Measurements from ENCODE around the gene NFIA.

Gene NFIA

DNA sequence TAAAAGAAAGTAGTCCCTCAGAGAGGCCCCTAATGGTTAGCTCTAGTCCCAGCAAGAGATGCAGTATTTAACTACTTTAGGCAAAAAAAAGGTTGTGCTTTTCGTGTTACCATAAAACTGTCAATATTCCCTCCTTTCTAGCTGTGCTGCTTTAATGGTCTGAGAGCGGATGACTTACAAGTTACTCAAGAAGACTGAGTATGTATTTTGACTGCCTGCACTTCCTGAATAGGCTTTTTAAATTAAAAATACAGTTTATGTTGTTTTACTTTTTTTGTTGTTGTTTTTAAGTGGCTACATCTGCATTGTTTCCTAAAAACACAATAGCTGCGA is 152.2 kb downstream of the NFIA start:
- Histone ChIP-seq H3K79me2 (ENCODE audit: insufficient read depth, low read depth) (no peaks in the 10 kb centered on the region), H3K4me2 (no peak overlapping the region), H2AFZ (ENCODE audit: low read depth) (no peak overlapping the region), H3K4me3 (IDR thresholded peaks at IDR 0.05; ENCODE audit: insufficient read depth, low read depth, low read length) (no peak overlapping the region), H3K27me3 (ENCODE audit: insufficient read depth, low read depth) (no peaks in the 10 kb centered on the region), H3K4me1 (ENCODE audit: low read depth, poor library complexity, severe bottlenecking) (no peaks in the 10 kb centered on the region), H3K27ac (no peak overlapping the region), H3K36me3 (ENCODE audit: insufficient read depth) (no peaks in the 10 kb centered on the region), H4K20me1 (ENCODE audit: insufficient read depth) (no peaks in the 10 kb centered on the region), H3K9ac (no peak overlapping the region)
- TF ChIP-seq, protein P1, sequence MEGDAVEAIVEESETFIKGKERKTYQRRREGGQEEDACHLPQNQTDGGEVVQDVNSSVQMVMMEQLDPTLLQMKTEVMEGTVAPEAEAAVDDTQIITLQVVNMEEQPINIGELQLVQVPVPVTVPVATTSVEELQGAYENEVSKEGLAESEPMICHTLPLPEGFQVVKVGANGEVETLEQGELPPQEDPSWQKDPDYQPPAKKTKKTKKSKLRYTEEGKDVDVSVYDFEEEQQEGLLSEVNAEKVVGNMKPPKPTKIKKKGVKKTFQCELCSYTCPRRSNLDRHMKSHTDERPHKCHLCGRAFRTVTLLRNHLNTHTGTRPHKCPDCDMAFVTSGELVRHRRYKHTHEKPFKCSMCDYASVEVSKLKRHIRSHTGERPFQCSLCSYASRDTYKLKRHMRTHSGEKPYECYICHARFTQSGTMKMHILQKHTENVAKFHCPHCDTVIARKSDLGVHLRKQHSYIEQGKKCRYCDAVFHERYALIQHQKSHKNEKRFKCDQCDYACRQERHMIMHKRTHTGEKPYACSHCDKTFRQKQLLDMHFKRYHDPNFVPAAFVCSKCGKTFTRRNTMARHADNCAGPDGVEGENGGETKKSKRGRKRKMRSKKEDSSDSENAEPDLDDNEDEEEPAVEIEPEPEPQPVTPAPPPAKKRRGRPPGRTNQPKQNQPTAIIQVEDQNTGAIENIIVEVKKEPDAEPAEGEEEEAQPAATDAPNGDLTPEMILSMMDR (conservative IDR thresholded peaks at IDR 0.05; ENCODE audit: low read depth, low read length) = no peak

DNA sequence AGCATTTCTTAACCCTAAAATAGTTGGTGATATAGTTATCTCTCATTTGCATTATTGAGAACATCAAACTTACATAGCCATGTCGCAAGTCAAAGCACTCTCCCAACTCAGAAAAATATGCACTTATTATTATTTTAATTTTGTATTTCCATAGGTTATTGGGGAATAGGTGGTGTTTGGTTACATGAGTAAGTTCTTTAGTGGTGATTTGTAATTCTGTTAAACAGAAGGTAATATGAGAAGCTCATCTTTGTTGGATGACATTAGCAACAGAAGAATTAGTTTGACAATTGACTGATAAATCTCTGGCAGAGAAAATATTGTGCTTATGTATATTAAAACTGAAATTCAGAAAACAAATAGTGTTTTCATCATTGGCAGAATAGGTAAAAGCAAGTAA is 154.8 kb downstream of the NFIA start:
- no peak overlapping the region for H3K27ac ChIP-seq
- H3K79me2 ChIP-seq (ENCODE audit: insufficient read depth, low read depth) = no peaks in the 10 kb centered on the region
- no peaks in the 10 kb centered on the region for H3K27me3 ChIP-seq (ENCODE audit: insufficient read depth, low read depth)
- H3K4me2 ChIP-seq = no peak overlapping the region
- H2AFZ ChIP-seq (ENCODE audit: low read depth) = no peak overlapping the region
- no peaks in the 10 kb centered on the region for H4K20me1 ChIP-seq (ENCODE audit: insufficient read depth)
- no peak overlapping the region for H3K4me3 ChIP-seq (IDR thresholded peaks at IDR 0.05; ENCODE audit: insufficient read depth, low read depth, low read length)
- no peaks in the 10 kb centered on the region for H3K4me1 ChIP-seq (ENCODE audit: low read depth, poor library complexity, severe bottlenecking)
- H3K9ac ChIP-seq = no peak overlapping the region
- H3K36me3 ChIP-seq (ENCODE audit: insufficient read depth) = no peaks in the 10 kb centered on the region
- TF ChIP-seq, protein P1 (conservative IDR thresholded peaks at IDR 0.05; ENCODE audit: low read depth, low read length) = no peak

DNA sequence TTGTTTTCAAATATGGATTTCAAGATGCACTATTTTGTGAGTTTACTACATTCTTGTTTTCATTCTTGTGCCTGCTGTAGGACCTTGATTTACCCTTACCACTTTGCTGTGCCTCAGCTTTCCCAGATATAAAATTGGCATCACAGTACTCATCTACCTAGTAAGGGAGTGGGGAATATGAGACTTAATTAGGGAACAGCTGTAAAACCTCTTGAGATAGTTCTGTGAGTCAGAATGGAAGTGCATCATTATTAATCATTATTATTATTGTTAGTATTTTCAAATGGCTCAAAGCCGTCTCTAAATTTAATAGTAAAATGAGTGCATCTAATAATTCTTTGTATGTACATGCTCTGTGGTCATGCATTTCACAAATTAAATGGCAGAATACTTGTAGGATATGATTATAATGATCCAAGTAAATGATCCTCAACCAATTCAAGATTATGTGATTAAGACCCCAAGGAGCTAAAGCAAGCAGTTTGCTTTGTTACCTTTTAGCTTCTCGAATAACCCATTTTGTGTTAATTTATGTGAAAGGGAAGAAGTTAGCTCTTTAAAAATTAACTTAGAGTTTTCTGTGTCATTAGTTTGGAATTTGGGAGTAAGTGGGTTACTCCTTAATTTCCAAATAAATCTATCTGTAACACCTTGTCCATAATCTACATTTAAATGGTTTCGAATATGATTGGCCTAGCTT is 155.4 kb downstream of the NFIA start:
- Histone ChIP-seq H3K27ac (no peak overlapping the region), H3K27me3 (ENCODE audit: insufficient read depth, low read depth) (no peaks in the 10 kb centered on the region), H3K36me3 (ENCODE audit: insufficient read depth) (no peaks in the 10 kb centered on the region), H3K4me1 (ENCODE audit: low read depth, poor library complexity, severe bottlenecking) (no peaks in the 10 kb centered on the region), H3K4me3 (IDR thresholded peaks at IDR 0.05; ENCODE audit: insufficient read depth, low read depth, low read length) (no peak overlapping the region), H2AFZ (ENCODE audit: low read depth) (no peak overlapping the region), H4K20me1 (ENCODE audit: insufficient read depth) (no peaks in the 10 kb centered on the region), H3K79me2 (ENCODE audit: insufficient read depth, low read depth) (no peaks in the 10 kb centered on the region), H3K4me2 (no peak overlapping the region), H3K9ac (no peak overlapping the region)
- TF ChIP-seq, protein P1 (conservative IDR thresholded peaks at IDR 0.05; ENCODE audit: low read depth, low read length) = no peak

DNA sequence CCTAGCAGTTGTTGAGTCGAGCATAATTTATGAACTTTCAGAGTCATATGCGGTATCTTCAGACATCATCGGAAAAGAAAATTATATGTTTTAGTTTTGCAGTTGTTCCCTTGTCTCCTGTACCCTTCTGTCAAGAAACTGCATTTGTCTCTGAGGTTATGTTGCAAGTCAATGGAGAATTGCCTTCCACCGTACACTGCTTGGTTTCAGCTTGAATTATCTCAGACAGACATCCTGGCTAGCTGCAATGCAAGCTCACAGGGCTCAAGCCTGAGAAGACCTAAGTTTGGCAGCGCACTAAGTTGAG is 156.0 kb downstream of the NFIA start:
- Histone ChIP-seq H3K4me1 (ENCODE audit: low read depth, poor library complexity, severe bottlenecking) (no peaks in the 10 kb centered on the region), H3K9ac (no peak overlapping the region), H3K79me2 (ENCODE audit: insufficient read depth, low read depth) (no peaks in the 10 kb centered on the region), H3K27ac (no peak overlapping the region), H3K4me2 (no peak overlapping the region), H2AFZ (ENCODE audit: low read depth) (no peak overlapping the region), H3K27me3 (ENCODE audit: insufficient read depth, low read depth) (no peaks in the 10 kb centered on the region), H3K4me3 (IDR thresholded peaks at IDR 0.05; ENCODE audit: insufficient read depth, low read depth, low read length) (no peak overlapping the region), H3K36me3 (ENCODE audit: insufficient read depth) (no peaks in the 10 kb centered on the region), H4K20me1 (ENCODE audit: insufficient read depth) (no peaks in the 10 kb centered on the region)
- TF ChIP-seq, protein P1 (conservative IDR thresholded peaks at IDR 0.05; ENCODE audit: low read depth, low read length) = no peak
